Mesenchymal stem cell (in vitro differentiated cells and primary cell): Measurements from ENCODE around the gene LAGE3.

Source experiments
- DNase-seq: peaks from one replicate; pipeline ENCODE4 v3.0.0-alpha.2; 2013
- H2AFZ ChIP-seq: one replicate; pipeline ENCODE4 v1.6.1; 2013; ENCODE audit warnings: low read depth, mild to moderate bottlenecking, control low read depth, inconsistent platforms, low read length, moderate library complexity
- H2AK5ac ChIP-seq: 2 replicates; pipeline ENCODE4 v1.6.1; 2013; ENCODE audit warnings: low read length, moderate library complexity, mild to moderate bottlenecking, inconsistent platforms; ENCODE audit not compliant: severe bottlenecking
- H2BK120ac ChIP-seq: one replicate; pipeline ENCODE4 v1.6.1; 2013; ENCODE audit warnings: low read depth, mild to moderate bottlenecking, inconsistent platforms, low read length, moderate library complexity
- H2BK12ac ChIP-seq, 2 experiments: one replicate each; pipeline ENCODE4 v1.6.1; 2013; ENCODE audit warnings: inconsistent platforms in 2 of 2, low read length in 2 of 2, mild to moderate bottlenecking in 2 of 2, moderate library complexity in 2 of 2, control low read depth in 1 of 2
- H2BK15ac ChIP-seq: one replicate; pipeline ENCODE4 v1.6.1; 2013; ENCODE audit warnings: mild to moderate bottlenecking, low read depth, inconsistent platforms; ENCODE audit not compliant: poor library complexity, severe bottlenecking
- H2BK5ac ChIP-seq: 2 replicates; pipeline ENCODE4 v1.6.1; 2013; ENCODE audit warnings: low read depth, mild to moderate bottlenecking, low read length, control low read depth, inconsistent platforms; ENCODE audit not compliant: poor library complexity, severe bottlenecking
- H3K14ac ChIP-seq, 2 experiments: one replicate each; pipeline ENCODE4 v1.6.1; 2013; ENCODE audit warnings: inconsistent platforms in 2 of 2, low read length in 2 of 2, control low read depth in 1 of 2, mild to moderate bottlenecking in 1 of 2, moderate library complexity in 1 of 2
- H3K18ac ChIP-seq, 2 experiments: one replicate each; pipeline ENCODE4 v1.6.1; 2013; ENCODE audit warnings: inconsistent platforms in 2 of 2, low read length in 2 of 2, control low read depth in 1 of 2, low read depth in 1 of 2, mild to moderate bottlenecking in 1 of 2
- H3K23ac ChIP-seq, 2 experiments: one replicate each; pipeline ENCODE4 v1.6.1; 2013; ENCODE audit warnings: inconsistent platforms in 2 of 2, low read length in 2 of 2, mild to moderate bottlenecking in 2 of 2, moderate library complexity in 2 of 2, control low read depth in 1 of 2
- H3K27ac ChIP-seq: 2 replicates; pipeline ENCODE4 v1.5.1; 2013; ENCODE audit warnings: mild to moderate bottlenecking, moderate library complexity, low read length, control low read depth, inconsistent platforms; ENCODE audit not compliant: poor library complexity, severe bottlenecking
- H3K27me3 ChIP-seq, 2 experiments: 2 replicates each; pipeline versions ENCODE4 v1.6.1 to v1.7.0; 2013; ENCODE audit warnings: low read length in 2 of 2, mild to moderate bottlenecking in 2 of 2, moderate library complexity in 2 of 2, control low read depth in 1 of 2, inconsistent platforms in 1 of 2; ENCODE audit not compliant: control insufficient read depth in 1 of 2, insufficient read depth in 1 of 2
- H3K36me3 ChIP-seq, 2 experiments: 2 replicates each; pipeline versions ENCODE4 v1.6.1 to v1.7.0; 2013; ENCODE audit warnings: low read length in 2 of 2, control low read depth in 1 of 2, inconsistent platforms in 1 of 2, low read depth in 1 of 2, mild to moderate bottlenecking in 1 of 2; ENCODE audit not compliant: insufficient read depth in 2 of 2, control insufficient read depth in 1 of 2
- H3K4ac ChIP-seq, 2 experiments: one replicate each; pipeline ENCODE4 v1.6.1; 2013; ENCODE audit warnings: inconsistent platforms in 2 of 2, low read length in 2 of 2, mild to moderate bottlenecking in 2 of 2, moderate library complexity in 2 of 2, control low read depth in 1 of 2, low read depth in 1 of 2
- H3K4me1 ChIP-seq: 2 replicates; pipeline ENCODE4 v1.6.1; 2013; ENCODE audit warnings: low read depth, low read length, control low read depth; ENCODE audit not compliant: control insufficient read depth, insufficient read depth
- H3K4me2 ChIP-seq: 2 replicates; pipeline ENCODE4 v1.6.1; 2013; ENCODE audit warnings: low read length, mild to moderate bottlenecking, inconsistent platforms; ENCODE audit not compliant: poor library complexity, severe bottlenecking
- H3K4me3 ChIP-seq, 2 experiments: 2 replicates each; pipeline versions ENCODE4 v1.5.1 to v1.7.0; 2013; ENCODE audit warnings: low read length in 2 of 2, mild to moderate bottlenecking in 2 of 2, control low read depth in 1 of 2, low read depth in 1 of 2; ENCODE audit not compliant: insufficient read depth in 1 of 2
- H3K79me1 ChIP-seq: replicated peaks from 2 replicates; pipeline ENCODE4 v1.6.1; 2013; ENCODE audit warnings: mild to moderate bottlenecking, control low read depth, low read length, inconsistent platforms; ENCODE audit not compliant: poor library complexity, severe bottlenecking
- H3K9ac ChIP-seq: 2 replicates; pipeline ENCODE4 v1.7.0; 2013; ENCODE audit warnings: mild to moderate bottlenecking, low read length, moderate library complexity
- H3K9me3 ChIP-seq: 2 replicates; pipeline ENCODE4 v1.7.0; 2013; ENCODE audit warnings: mild to moderate bottlenecking, low read length; ENCODE audit not compliant: control insufficient read depth
- H4K8ac ChIP-seq: one replicate; pipeline ENCODE4 v1.6.1; 2013; ENCODE audit warnings: inconsistent platforms, mild to moderate bottlenecking, low read length, moderate library complexity
- H4K91ac ChIP-seq: one replicate; pipeline ENCODE4 v1.6.1; 2013; ENCODE audit warnings: mild to moderate bottlenecking, low read length, inconsistent platforms
- WGBS: methylation state at CpG from one replicate; pipeline ENCODE4 v1.1.7; 2013; ENCODE audit warnings: mixed read lengths; 5-methylcytosine and 5-hydroxymethylcytosine counted together

The LAGE3 gene

DNA sequence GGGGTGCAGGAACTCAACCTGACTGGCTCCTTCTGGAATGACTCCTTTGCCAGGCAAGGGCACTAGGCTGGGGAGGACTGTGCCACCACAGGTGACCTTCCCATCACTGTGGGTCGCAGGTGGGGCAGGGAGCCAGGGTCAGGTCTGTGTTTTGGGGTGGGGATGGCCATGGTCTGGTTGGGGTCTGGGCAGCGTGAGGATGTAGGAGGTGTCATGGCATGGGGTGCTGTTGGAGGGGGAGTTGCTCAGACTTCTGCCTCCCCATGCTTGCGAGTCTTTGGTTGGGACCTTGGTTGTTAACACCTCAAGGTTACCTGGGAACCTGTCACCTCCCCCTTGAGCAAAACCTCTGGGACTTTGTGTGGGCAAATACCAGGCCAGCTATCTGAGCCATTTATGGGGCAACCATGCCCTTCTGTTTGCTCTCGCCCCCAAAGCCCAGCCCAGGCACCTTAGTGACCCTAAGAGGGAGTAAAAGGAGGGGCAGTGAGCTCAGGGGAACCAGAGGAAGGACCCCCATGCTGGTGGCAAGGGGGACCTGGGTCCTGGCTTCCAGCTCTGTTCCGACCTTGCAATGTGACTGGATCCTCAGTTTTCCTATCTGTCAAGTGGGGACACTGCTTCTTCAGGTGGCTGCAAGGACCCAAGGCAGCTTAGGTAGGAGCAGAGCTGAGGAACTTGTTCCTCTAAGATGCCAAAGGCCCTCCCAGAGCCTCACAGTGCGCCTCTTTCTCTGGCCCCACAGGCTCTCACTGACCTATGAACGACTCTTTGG lies 44.5 kb downstream of the LAGE3 start:
- H3K4me3 ChIP-seq, result no peak overlapping the region
- no peak overlapping the region for H3K4me2 ChIP-seq
- no peak overlapping the region for H2AK5ac ChIP-seq
- H3K18ac ChIP-seq, result no peak overlapping the region
- H2BK15ac ChIP-seq, result no peak overlapping the region
- H3K23ac ChIP-seq, result no peak overlapping the region
- H2AFZ ChIP-seq, result no peak overlapping the region
- H4K91ac ChIP-seq, result no peak overlapping the region
- 100% methylated on average over 3 of the region's 7 CpGs for WGBS
- H3K79me1 ChIP-seq, result peaks cover 10% of the 10 kb centered on the region
- peaks cover 43 to 64% of the 10 kb centered on the region in 2 experiments for H3K36me3 ChIP-seq
- H4K8ac ChIP-seq, result no peak overlapping the region
- H3K27me3 ChIP-seq, result peaks cover 0 to 3% of the 10 kb centered on the region in 2 experiments
- no peak overlapping the region for H3K14ac ChIP-seq
- H3K9me3 ChIP-seq, result no peaks in the 10 kb centered on the region
- no peak overlapping the region for H2BK120ac ChIP-seq
- H3K27ac ChIP-seq, result no peak overlapping the region
- H3K4ac ChIP-seq, result no peak overlapping the region
- no peak overlapping the region for H2BK12ac ChIP-seq
- no peak overlapping the region for H3K9ac ChIP-seq
- no peak for DNase-seq
- H2BK5ac ChIP-seq, result no peak overlapping the region
- peaks cover 30% of the 10 kb centered on the region for H3K4me1 ChIP-seq

DNA sequence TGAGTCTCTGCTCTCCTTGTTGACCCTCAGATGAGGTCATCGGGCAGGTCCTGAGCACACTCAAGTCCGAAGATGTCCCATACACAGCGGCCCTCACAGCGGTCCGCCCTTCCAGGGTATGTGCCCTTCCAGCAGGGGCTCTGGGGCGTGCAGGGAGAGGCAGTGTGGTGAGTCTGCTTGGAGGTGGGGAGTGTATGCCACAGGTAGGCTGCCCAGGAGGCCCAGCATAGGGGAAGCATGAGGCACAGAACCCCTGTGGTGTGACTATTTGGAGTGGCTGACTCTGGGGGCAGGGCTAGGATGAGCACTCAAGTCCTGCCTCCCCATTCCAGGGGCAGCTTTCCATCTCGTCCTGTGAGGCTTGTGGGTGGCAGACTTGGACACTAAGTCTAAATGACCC lies 45.5 kb downstream of the LAGE3 start:
- H3K14ac ChIP-seq, result no peak overlapping the region
- H3K27ac ChIP-seq, result no peak overlapping the region
- H2AK5ac ChIP-seq, result no peak overlapping the region
- no peak overlapping the region for H3K4ac ChIP-seq
- 97% methylated on average over 7 of the region's 7 CpGs for WGBS
- peaks cover 43 to 55% of the 10 kb centered on the region in 2 experiments for H3K36me3 ChIP-seq
- H3K9ac ChIP-seq, result no peak overlapping the region
- H3K9me3 ChIP-seq, result no peaks in the 10 kb centered on the region
- no peak overlapping the region for H3K4me3 ChIP-seq
- no peak overlapping the region for H2AFZ ChIP-seq
- no peak overlapping the region for H2BK15ac ChIP-seq
- H3K4me2 ChIP-seq, result no peak overlapping the region
- no peak overlapping the region for H2BK12ac ChIP-seq
- peaks cover 0 to 3% of the 10 kb centered on the region in 2 experiments for H3K27me3 ChIP-seq
- H3K18ac ChIP-seq, result no peak overlapping the region
- H4K8ac ChIP-seq, result no peak overlapping the region
- no peak overlapping the region for H2BK5ac ChIP-seq
- H4K91ac ChIP-seq, result no peak overlapping the region
- no peak overlapping the region for H3K23ac ChIP-seq
- no peak for DNase-seq
- peaks cover 28% of the 10 kb centered on the region for H3K4me1 ChIP-seq
- no peak overlapping the region for H2BK120ac ChIP-seq
- peaks cover 10% of the 10 kb centered on the region for H3K79me1 ChIP-seq

DNA sequence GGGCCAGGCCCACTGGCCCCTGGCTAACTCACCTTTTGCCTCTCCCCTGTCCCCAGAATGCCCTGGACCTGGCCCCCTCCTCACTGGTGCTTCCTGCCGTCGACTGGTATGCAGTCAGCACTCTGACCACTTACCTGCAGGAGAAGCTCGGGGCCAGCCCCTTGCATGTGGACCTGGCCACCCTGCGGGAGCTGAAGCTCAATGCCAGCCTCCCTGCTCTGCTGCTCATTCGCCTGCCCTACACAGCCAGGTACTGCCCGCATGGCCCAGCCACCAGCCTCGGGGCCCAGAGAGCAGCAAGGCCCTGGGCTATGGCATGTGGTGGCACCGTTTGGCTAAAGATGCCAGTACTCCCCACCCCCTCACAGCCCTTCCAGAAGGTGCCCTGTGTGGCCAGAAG lies 46.9 kb downstream of the LAGE3 start:
- no peak overlapping the region for H2AK5ac ChIP-seq
- 96% methylated on average over 4 of the region's 8 CpGs for whole genome bisulfite sequencing
- H2BK5ac ChIP-seq, result no peak overlapping the region
- H4K91ac ChIP-seq, result no peak overlapping the region
- H3K18ac ChIP-seq, result no peak overlapping the region
- no peak overlapping the region for H3K23ac ChIP-seq
- H3K27ac ChIP-seq, result no peak overlapping the region
- H3K9ac ChIP-seq, result no peak overlapping the region
- H4K8ac ChIP-seq, result no peak overlapping the region
- peaks cover 43 to 55% of the 10 kb centered on the region in 2 experiments for H3K36me3 ChIP-seq
- no peak overlapping the region for H2BK12ac ChIP-seq
- H3K27me3 ChIP-seq, result peaks cover 0 to 3% of the 10 kb centered on the region in 2 experiments
- no peak overlapping the region for H3K4me3 ChIP-seq
- no peak overlapping the region for H2BK120ac ChIP-seq
- no peak overlapping the region for H2BK15ac ChIP-seq
- H3K4ac ChIP-seq, result no peak overlapping the region
- peaks cover 26% of the 10 kb centered on the region for H3K4me1 ChIP-seq
- DNase-seq, result no peak
- no peak overlapping the region for H3K14ac ChIP-seq
- H3K4me2 ChIP-seq, result no peak overlapping the region
- no peak overlapping the region for H2AFZ ChIP-seq
- H3K9me3 ChIP-seq, result no peaks in the 10 kb centered on the region
- peaks cover 10% of the 10 kb centered on the region for H3K79me1 ChIP-seq

DNA sequence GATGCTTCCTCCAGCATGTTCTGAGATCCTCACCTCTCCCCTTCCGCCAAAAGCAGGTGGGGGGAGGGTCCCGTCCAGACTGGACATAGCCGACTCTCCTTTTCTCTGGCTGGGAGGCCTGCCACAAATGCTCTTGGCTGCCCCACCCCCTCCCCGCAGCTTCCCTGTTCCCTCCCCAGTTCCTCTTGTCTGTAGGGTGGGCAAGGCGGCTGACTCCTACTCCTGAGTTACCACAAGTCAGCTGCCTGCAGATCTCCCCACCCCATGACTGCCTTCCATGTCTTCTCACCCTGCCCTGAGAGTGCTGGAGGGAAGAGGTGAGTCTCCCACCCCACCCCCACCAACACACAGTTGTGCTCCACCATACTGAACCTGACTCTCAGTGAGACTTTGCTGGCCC lies 47.7 kb downstream of the LAGE3 start:
- Histone ChIP-seq H2AK5ac (no peak overlapping the region), H3K4me1 (peaks cover 26% of the 10 kb centered on the region), H3K14ac (no peak overlapping the region), H2BK120ac (no peak overlapping the region), H3K9me3 (no peaks in the 10 kb centered on the region), H3K4me3 (no peak overlapping the region), H3K79me1 (peaks cover 10% of the 10 kb centered on the region), H2BK15ac (no peak overlapping the region), H3K18ac (no peak overlapping the region), H4K8ac (no peak overlapping the region), H3K4ac (no peak overlapping the region), H2BK12ac (peak overlapping the region in 1 of 2 experiments; percentile 52), H4K91ac (no peak overlapping the region), H3K23ac (no peak overlapping the region), H3K9ac (no peak overlapping the region), H3K27me3 (peaks cover 0 to 3% of the 10 kb centered on the region in 2 experiments), H3K36me3 (peaks cover 43 to 54% of the 10 kb centered on the region in 2 experiments), H3K27ac (no peak overlapping the region), H2AFZ (no peak overlapping the region), H3K4me2 (no peak overlapping the region), H2BK5ac (no peak overlapping the region)
- DNase-seq, result no peak
- 81% methylated on average over 3 of the region's 5 CpGs for WGBS
